GM19452 (cell line): ENCODE results near the gene SLC18B1.

Experiments
- ATAC-seq: cut with Tn5 transposase; IDR thresholded peaks from one replicate; pipeline ENCODE4 v1.9.1; 2021; ENCODE audit not compliant: unreplicated experiment

Gene SLC18B1

DNA sequence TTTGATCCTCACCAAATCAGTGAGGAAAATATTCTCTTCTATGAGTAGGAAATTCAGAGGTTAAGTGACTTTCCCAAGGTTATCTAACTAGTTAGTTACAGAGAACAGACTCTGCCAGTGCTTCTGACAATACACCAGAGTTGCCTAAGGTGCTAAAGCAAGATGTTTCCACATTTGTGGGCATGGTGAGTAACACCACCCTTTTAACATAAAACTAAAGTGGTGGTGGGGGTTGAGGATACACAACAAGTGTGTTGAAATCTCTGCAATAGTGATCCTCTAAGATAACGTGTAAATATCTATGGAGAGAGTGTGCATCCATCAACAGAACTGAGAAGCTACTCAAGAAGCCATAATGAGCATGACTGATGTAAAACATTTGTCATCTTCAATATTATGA is 52.4 kb downstream of the SLC18B1 start:
- ATAC-seq: no peak

DNA sequence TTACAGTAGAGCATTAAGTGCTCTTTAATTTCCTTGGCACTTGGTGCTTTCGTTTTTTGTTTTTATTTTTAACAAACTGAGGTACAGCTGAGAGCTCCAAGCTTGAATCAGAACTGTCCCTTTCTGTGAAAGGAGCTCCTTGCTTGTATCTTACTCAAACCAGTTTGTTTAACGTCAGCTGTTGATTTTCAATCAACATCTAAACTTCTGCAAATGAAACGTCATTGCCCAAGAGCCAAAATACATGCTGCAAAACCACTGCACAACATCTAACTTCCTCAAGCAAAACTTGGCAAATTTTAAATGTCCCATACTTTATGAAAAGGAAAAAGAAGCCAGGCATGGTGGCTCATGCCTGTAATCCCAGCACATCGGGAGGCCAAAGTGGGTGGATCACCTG is 55.9 kb downstream of the SLC18B1 start:
- no peak for ATAC-seq

GRCh38 chr6:132741281-132741680 is 57.2 kb downstream of the SLC18B1 start:
- ATAC-seq: no peak

DNA sequence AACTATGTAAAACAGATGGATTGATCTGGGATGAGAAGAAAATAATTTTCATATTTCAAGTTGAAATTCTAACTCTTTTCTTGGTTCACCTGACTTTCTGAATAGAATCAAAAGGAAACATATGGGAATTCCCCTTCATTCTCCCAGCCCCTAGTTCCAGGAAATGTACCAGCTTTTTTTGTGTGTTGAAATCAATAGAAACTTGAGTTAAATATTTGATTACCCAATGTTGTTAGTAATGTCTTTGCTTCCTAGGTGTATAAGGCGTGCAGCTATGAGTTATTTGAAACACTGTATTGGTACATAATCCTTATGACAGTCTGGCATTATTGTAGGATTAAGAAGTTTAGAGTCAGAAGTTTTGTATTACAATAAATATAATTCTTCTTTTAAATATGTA is 62.2 kb downstream of the SLC18B1 start:
- no peak for ATAC-seq

GRCh38 chr6:132734694-132735236 is 63.7 kb downstream of the SLC18B1 start:
- ATAC-seq: no peak

GRCh38 chr6:132733814-132734213 is 64.6 kb downstream of the SLC18B1 start:
- no peak for ATAC-seq

GRCh38 chr6:132733283-132733682 is 65.2 kb downstream of the SLC18B1 start:
- no peak for ATAC-seq

GRCh38 chr6:132731086-132731485 is 67.4 kb downstream of the SLC18B1 start:
- ATAC-seq: no peak

DNA sequence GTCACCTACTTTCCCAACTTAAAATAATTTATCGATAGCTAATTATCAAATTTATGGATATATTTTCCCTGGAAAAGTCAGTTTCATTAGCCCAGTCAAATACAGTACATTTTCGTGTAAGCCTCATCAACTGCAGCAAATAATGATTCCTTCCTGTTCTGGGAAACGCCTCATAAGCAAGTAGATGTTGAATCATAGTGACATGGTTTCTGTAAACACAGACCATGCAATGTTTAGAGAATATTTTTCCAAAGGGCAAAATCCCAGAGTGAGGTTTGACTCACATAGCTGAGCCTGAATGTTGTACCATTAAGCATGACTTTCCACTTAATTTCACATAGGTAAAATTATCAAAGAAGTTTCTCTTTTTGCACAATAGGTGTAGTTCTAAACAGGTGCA is 67.9 kb downstream of the SLC18B1 start:
- no peak for ATAC-seq

GRCh38 chr6:132728616-132729015 is 69.8 kb downstream of the SLC18B1 start:
- ATAC-seq: no peak

- no peak for ATAC-seq
These were observed 71.8 kb downstream of the SLC18B1 start for GRCh38 chr6:132726608-132726975.

DNA sequence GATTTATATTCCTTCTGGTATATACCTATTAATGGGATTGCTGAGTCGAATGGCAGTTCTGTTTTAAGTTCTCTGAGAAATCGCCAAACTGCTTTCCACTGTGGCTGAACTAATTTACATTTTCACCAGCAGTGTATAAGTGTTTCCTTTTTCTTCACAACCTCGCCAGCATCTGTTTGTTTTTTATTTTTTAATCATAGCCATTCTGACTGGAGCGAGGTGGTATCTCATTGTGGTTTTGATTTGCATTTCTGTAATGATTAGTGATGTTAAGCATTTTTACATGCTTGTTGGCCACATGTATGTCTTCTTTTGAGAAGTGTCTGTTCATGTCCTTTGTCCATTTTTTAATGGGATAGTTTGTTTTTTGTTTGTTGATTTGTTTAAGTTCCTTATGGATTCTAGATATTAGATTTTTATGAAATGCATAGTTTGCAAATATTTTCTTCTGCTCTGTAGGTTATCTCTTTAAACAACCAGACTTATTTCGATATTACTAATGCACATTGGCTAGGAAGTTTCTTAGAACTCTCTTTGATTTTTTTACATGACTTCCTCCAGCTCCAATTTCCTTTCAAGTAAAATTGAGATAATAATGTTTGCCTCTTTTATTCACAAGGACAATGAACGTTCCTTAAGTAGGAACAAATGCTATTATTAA is 72.4 kb downstream of the SLC18B1 start:
- ATAC-seq: peak; percentile 83

DNA sequence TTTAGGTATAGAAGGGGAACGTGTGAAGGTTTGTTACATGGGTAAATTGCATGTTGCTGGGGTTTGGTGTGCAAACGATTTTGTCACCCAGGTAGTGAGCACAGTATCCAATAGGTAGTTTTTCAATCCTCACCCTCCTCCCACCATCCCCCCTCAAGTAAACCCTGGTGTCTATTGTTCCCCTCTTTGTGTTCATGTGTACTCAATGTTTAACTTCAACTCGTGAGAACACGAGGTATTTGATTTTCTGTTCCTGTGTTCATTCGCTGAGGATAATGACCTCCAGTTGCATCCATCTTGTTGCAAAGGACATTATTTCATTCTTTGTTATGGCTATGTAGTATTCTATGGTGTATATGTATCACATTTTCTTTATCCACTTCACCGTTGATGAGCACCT is 73.0 kb downstream of the SLC18B1 start:
- no peak for ATAC-seq

DNA sequence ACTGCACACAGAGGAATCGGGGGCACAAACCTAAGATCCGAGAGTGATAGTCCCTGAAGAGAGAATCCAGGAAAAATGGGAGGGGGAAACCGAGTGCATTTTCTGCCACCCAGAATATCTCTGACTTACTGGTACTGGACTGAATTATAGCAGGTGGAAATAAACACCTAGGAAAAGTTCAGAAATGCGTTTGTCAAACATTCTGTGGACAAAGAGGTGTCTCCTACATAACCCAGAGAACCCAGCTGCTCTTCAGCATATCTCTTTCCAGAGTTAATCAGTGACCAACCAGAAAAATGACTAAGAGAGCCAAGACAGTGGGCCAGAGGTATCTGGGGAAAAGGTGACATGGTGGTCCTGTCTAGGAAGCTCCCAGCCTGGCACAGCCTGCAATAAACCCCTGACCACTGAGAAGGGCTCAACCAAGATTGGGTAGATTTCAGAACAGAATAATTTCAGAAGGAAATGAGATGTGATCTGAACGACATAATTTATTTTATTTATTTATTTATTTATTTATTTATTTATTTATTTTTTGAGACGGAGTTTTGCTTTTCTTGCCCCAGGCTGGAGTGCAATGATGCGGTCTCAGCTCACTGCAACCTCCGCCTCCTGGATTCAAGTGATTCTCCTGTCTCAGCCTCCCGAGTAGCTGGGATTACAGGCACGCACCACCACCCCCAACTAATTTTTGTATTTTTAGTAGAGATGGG is 78.5 kb downstream of the SLC18B1 start:
- ATAC-seq: no peak
